Uterus (tissue), 4 donors: Measurements from ENCODE around the gene RNF130. TPM values are rescaled to one million over a fixed set of nuclear protein-coding genes. Genes with fewer than 3 reads are reported as not detected.
"Not testable (repeated sequence)": the region's sequence is repeated elsewhere in the genome, so short reads cannot be mapped to it uniquely, and the experiment has no call there.

ENCODE experiments used
- DNase-seq, 2 donors: peaks; one replicate each; pipeline ENCODE4 v3.0.0-alpha.2; 2019 to 2020
- H3K27ac ChIP-seq, 2 donors: fragments of 200-600 bp; sonication (generic); 1 replicate in 1 of 2; 2 replicates in 1 of 2; pipeline ENCODE4 v1.5.1; 2016 to 2018
- H3K27me3 ChIP-seq, 2 donors: fragments of 200-600 bp; sonication (generic); one replicate each; pipeline ENCODE4 v1.5.1; 2018 to 2019; ENCODE audit warnings: control low read depth in 1 of 2
- H3K36me3 ChIP-seq, 2 donors: fragments of 200-600 bp; sonication (generic); one replicate each; pipeline ENCODE4 v1.5.1; 2019; ENCODE audit warnings: control low read depth in 1 of 2
- H3K4me1 ChIP-seq, 2 donors: fragments of 200-600 bp; sonication (generic); one replicate each; pipeline ENCODE4 v1.5.1; 2018 to 2019; ENCODE audit warnings: control low read depth in 1 of 2
- H3K4me3 ChIP-seq, 2 donors: fragments of 200-600 bp; sonication (generic); 1 replicate in 1 of 2; 2 replicates in 1 of 2; pipeline ENCODE4 v1.5.1; 2018 to 2019; ENCODE audit warnings: mild to moderate bottlenecking in 1 of 2
- H3K9me3 ChIP-seq, 2 donors: fragments of 200-600 bp; sonication (generic); one replicate each; pipeline ENCODE4 v1.5.1; 2019; ENCODE audit warnings: control low read depth in 1 of 2
- POLR2A ChIP-seq, 2 donors: fragments of 450-650 bp; IDR thresholded peaks; one replicate each; pipeline ENCODE4 v1.6.1; 2016; ENCODE audit warnings: antibody characterized with exemption in 2 of 2, mild to moderate bottlenecking in 1 of 2, moderate library complexity in 1 of 2
- intact Hi-C: fragments of 100-400 bp; cut with DNase I; formaldehyde crosslinking; loops from one replicate; pipeline ENCODE4 v1.15.1; 2023; ENCODE audit warnings: low total_unique reads
- total RNA-seq, 4 donors: library from RNA; depleted of rRNA in 3 of 4; stranded (reverse); fragments of >200 nt in 3 of 4; gene quantifications; one replicate each; pipeline versions ENCODE4 v1.1.0 to v1.2.4, GENCODE V29; 2014 to 2023
- TF ChIP-seq, protein P1 (sequence below), 4 experiments: fragments of 200-600 bp in 2 of 4; fragments of 450-650 bp in 2 of 4; sonication (generic) in 2 of 4; IDR thresholded peaks; one replicate each; pipeline ENCODE4 v1.5.1; 2016 to 2019; ENCODE audit warnings: antibody characterized with exemption in 4 of 4, mild to moderate bottlenecking in 2 of 4, moderate library complexity in 1 of 4
- donor health status: DM: yes; HTN: yes; CAD: no.

Gene RNF130
- total RNA-seq, 4 donors from 2014 or later: 53.8 to 119 (median 85.8) TPM

DNA sequence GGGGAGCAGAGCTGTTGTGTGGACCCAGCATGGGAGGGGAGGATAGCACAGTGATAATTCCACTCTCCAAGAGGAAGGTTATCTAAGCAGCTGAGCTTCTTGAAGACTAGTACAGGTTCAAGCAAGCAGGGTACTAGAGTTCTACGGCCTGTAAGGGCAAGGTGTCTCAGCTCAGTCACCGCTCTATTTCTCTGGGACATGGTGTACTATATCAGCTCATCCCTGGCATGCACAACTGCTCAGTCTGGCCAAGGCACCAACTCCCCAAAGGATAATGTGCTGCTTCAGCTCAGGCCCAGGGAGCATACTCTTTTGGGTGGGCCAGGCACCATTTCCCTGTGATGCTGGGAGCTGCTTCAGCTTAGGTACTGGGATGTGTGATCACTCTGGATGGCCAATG lies 69.8 kb downstream of the RNF130 start:
- H3K4me3 ChIP-seq: no peak overlapping the region
- H3K4me1 ChIP-seq: no peaks in the 10 kb centered on the region
- DNase-seq: no peak
- intact Hi-C loops: no loop called here
- H3K9me3 ChIP-seq: no peaks in the 10 kb centered on the region
- TF ChIP-seq POLR2A (IDR thresholded peaks at IDR 0.05): no peak
- TF ChIP-seq, protein P1, sequence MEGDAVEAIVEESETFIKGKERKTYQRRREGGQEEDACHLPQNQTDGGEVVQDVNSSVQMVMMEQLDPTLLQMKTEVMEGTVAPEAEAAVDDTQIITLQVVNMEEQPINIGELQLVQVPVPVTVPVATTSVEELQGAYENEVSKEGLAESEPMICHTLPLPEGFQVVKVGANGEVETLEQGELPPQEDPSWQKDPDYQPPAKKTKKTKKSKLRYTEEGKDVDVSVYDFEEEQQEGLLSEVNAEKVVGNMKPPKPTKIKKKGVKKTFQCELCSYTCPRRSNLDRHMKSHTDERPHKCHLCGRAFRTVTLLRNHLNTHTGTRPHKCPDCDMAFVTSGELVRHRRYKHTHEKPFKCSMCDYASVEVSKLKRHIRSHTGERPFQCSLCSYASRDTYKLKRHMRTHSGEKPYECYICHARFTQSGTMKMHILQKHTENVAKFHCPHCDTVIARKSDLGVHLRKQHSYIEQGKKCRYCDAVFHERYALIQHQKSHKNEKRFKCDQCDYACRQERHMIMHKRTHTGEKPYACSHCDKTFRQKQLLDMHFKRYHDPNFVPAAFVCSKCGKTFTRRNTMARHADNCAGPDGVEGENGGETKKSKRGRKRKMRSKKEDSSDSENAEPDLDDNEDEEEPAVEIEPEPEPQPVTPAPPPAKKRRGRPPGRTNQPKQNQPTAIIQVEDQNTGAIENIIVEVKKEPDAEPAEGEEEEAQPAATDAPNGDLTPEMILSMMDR (IDR thresholded peaks at IDR 0.05): no peak
- no peaks in the 10 kb centered on the region for H3K27me3 ChIP-seq
- H3K27ac ChIP-seq: no peak overlapping the region
- H3K36me3 ChIP-seq: no peaks in the 10 kb centered on the region

DNA sequence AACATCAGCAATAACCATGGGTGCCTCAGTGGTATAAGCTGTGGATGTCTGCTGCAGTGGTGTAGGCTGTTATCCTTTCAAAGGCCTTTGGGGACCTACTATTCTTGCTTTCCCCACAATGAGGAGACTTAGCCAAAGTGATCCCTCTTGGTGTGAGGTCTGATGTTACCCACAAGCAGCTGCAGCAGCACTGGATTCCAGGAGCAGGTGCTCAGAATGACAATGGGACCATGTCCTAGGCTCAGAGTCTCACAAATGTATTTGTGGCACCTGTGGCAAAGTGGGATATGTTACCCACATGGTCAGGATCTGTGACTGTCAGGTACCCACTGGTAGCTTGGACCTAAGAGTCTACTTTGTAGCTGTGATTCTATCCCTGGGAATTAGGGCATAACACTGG lies 70.4 kb downstream of the RNF130 start:
- no peaks in the 10 kb centered on the region for H3K9me3 ChIP-seq
- no peaks in the 10 kb centered on the region for H3K36me3 ChIP-seq
- intact Hi-C loops: no loop called here
- no peaks in the 10 kb centered on the region for H3K27me3 ChIP-seq
- H3K4me3 ChIP-seq: no peak overlapping the region
- DNase-seq: no peak
- TF ChIP-seq, protein P1 (IDR thresholded peaks at IDR 0.05): no peak
- TF ChIP-seq POLR2A (IDR thresholded peaks at IDR 0.05): no peak
- H3K27ac ChIP-seq: no peak overlapping the region
- H3K4me1 ChIP-seq: no peaks in the 10 kb centered on the region

DNA sequence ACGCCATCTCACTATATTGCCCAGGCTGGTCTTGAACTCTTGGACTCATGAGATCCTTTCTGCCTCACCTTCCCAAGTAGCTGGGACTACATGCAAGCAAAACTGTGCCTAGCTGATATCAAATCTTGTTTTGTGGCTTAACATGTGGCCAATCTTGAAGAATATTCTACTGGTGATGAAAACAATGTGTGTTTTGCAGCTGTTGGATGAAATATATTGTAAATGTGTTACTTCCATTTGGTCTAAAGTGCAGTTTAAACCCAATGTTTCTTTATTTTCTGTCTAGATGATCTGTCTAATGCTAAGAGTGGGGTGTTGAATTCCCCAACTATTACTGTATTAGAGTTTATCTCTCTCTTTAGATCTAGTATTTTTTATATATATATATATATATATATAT lies 73.1 kb downstream of the RNF130 start:
- no peaks in the 10 kb centered on the region for H3K9me3 ChIP-seq
- no peak for DNase-seq
- TF ChIP-seq POLR2A (IDR thresholded peaks at IDR 0.05): no peak
- TF ChIP-seq, protein P1 (IDR thresholded peaks at IDR 0.05): no peak
- H3K4me3 ChIP-seq: no peak overlapping the region
- no peaks in the 10 kb centered on the region for H3K4me1 ChIP-seq
- intact Hi-C loops: no loop called here
- H3K27ac ChIP-seq: no peak overlapping the region
- no peaks in the 10 kb centered on the region for H3K36me3 ChIP-seq
- H3K27me3 ChIP-seq: no peaks in the 10 kb centered on the region

DNA sequence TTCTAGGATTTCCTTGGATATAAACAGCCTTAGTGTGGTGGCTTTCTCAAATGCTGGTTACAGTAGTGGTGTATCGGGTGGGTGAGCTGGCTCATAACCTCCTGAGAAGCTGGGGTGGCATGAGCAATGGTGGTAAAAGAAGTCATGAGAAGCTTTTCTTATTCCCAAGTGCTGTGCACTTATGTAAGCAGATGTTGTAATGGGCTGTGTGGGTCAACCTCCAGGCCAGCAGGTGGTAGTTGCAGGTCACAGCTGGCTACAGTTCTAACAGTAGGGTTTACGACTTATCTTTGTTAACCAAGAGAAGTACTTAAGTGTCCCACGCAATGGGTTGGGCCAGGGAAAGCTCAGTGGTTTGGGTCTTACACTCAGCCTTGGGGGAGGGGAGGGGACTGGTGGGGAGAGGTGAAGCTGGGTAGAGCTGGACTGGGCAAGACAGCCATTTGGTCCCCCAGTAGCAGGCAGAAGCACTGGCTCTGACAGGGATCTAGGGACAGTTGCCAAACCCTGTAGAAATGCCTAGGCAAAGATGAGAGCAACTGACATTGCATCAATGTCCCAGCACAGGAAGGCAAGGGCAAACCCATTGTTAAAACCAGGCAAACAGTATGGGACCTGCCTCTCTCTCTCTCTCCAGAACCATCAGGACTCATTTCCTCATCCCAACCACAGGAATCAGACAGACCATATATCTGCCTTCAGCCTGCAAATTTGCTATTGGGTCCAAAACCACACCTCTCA lies 76.8 kb downstream of the RNF130 start:
- Histone ChIP-seq H3K4me3 (no peak overlapping the region), H3K9me3 (no peaks in the 10 kb centered on the region), H3K27me3 (no peaks in the 10 kb centered on the region), H3K4me1 (no peaks in the 10 kb centered on the region), H3K36me3 (no peaks in the 10 kb centered on the region), H3K27ac (no peak overlapping the region)
- TF ChIP-seq, protein P1 (IDR thresholded peaks at IDR 0.05): no peak
- DNase-seq: no peak
- intact Hi-C loops: no loop called here

DNA sequence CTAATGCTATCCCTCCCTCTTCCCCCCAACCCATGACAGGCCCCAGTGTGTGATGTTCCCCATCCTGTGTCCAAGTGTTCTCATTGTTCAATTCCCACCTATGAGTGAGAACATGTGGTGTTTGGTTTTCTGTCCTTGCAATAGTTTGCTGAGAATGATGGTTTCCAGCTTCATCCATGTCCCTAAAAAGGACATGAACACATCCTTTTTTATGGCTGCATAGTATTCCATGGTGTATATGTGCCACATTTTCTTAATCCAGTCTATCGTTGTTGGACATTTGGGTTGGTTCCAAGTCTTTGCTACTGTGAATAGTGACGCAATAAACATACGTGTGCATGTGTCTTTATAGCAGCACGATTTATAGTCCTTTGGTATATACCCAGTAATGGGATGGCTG lies 78.7 kb downstream of the RNF130 start:
- intact Hi-C loops, H3K4me1 ChIP-seq, H3K4me3 ChIP-seq, DNase-seq, H3K9me3 ChIP-seq, H3K27ac ChIP-seq, H3K36me3 ChIP-seq, H3K27me3 ChIP-seq: not testable (repeated sequence)

DNA sequence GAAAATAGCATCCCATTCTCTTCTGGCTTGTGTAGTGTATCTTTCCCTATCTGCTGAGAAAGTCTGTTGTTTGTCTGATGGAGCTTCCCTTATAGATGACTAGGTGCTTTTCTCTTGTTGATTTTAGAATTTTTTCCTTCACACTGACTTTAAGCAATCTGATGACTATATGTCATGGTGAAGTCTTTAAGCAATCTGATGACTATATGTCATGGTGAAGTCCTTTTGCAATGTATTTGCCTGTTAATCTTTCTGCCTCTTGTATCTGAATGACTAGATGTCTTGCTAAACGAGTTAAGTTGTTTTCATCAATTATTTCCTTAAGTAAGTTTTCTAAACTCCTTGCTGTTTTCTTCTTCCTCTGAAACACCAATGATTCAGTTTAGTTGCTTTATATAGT lies 80.5 kb downstream of the RNF130 start:
- no peak for DNase-seq

DNA sequence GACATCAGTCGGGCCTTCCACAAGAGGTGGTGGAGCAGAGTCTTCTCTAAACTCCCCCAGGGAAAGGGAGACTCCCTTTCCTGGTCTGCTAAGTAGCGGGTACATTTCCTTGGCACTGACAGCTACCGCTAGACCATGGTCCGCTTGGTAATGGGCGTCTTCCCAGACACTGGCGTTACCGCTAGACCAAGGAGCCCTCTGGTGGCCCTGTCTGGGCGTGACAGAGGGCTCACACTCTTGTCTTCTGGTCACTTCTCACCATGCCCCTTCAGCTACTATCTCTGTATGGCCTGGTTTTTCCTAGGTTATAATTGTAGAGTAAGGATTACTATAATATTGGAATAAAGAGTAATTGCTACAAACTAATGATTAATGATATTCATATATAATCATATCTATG lies 81.0 kb downstream of the RNF130 start:
- H3K4me3 ChIP-seq: not testable (repeated sequence)

More for the DNA sequence above, 80.5 kb downstream of the RNF130 start:
- H3K4me3 ChIP-seq: no peak overlapping the region
- H3K36me3 ChIP-seq: no peaks in the 10 kb centered on the region
- no peak overlapping the region for H3K27ac ChIP-seq
- intact Hi-C loops: no loop called here
- no peaks in the 10 kb centered on the region for H3K27me3 ChIP-seq
- H3K4me1 ChIP-seq: no peaks in the 10 kb centered on the region
- no peaks in the 10 kb centered on the region for H3K9me3 ChIP-seq
- TF ChIP-seq, protein P1 (IDR thresholded peaks at IDR 0.05): no peak
- no peak for TF ChIP-seq POLR2A (IDR thresholded peaks at IDR 0.05)

More for the DNA sequence above, 81.0 kb downstream of the RNF130 start:
- H3K4me1 ChIP-seq, intact Hi-C loops, DNase-seq, H3K9me3 ChIP-seq, H3K27ac ChIP-seq, H3K27me3 ChIP-seq, H3K36me3 ChIP-seq: not testable (repeated sequence)
